Calu3 (cell line): Measurements from ENCODE around the gene ZNF773. TPM values are rescaled to one million over a fixed set of nuclear protein-coding genes. Genes with fewer than 3 reads are reported as not detected.
"Not testable (repeated sequence)": the region's sequence is repeated elsewhere in the genome, so short reads cannot be mapped to it uniquely, and the experiment has no call there.

Experiments used
- BruUV-seq: library from RNA; stranded (reverse); fragments of 400-500 nt; replicated peaks from 2 replicates; lab custom pipeline; 2021; lab: Mats Ljungman, UMichigan
- CTCF ChIA-PET: fragments of 300-600 bp; sonication (Branson Sonifier 250); formaldehyde crosslinking; loops from one replicate; lab custom pipeline; 2022; ENCODE audit warnings: antibody characterized with exemption; lab: Charles Lee
- DNase-seq: peaks from one replicate; pipeline ENCODE4 v3.0.0; 2022
- H3K27ac Mint-ChIP-seq: one replicate; pipeline ENCODE4 v1.8.0; 2022; ENCODE audit warnings: mixed read lengths; ENCODE audit not compliant: unreplicated experiment
- H3K27me3 Mint-ChIP-seq: one replicate; pipeline ENCODE4 v1.8.0; 2022; ENCODE audit warnings: mixed read lengths; ENCODE audit not compliant: unreplicated experiment
- H3K36me3 Mint-ChIP-seq: one replicate; pipeline ENCODE4 v1.8.0; 2022; ENCODE audit warnings: mild to moderate bottlenecking, moderate library complexity, mixed read lengths; ENCODE audit not compliant: insufficient read depth, unreplicated experiment
- H3K4me1 Mint-ChIP-seq: one replicate; pipeline ENCODE4 v1.8.0; 2022; ENCODE audit warnings: mild to moderate bottlenecking, low read depth, mixed read lengths; ENCODE audit not compliant: unreplicated experiment
- H3K4me3 Mint-ChIP-seq: one replicate; pipeline ENCODE4 v1.8.0; 2022; ENCODE audit warnings: mild to moderate bottlenecking, low read depth, moderate library complexity, mixed read lengths; ENCODE audit not compliant: unreplicated experiment
- H3K9me3 Mint-ChIP-seq: one replicate; pipeline ENCODE4 v1.8.0; 2022; ENCODE audit warnings: low read depth, mixed read lengths; ENCODE audit not compliant: unreplicated experiment
- intact Hi-C: fragments of 100-400 bp; cut with micrococcal nuclease; formaldehyde crosslinking; loops from one replicate; pipeline ENCODE4 v1.10.0; 2022; ENCODE audit not compliant: unreplicated experiment
- total RNA-seq: library from RNA; stranded (reverse); gene quantifications from 2 replicates; pipeline ENCODE4 v1.2.3, GENCODE V29; 2022
- TF ChIP-seq, protein P1 (sequence below): fragments of 200-600 bp; IDR thresholded peaks from one replicate; pipeline ENCODE4 v1.8.0; 2022; ENCODE audit warnings: antibody characterized with exemption; ENCODE audit not compliant: unreplicated experiment

Gene ZNF773
- total RNA-seq, 1 experiment from 2014 or later: 13.4 TPM

DNA sequence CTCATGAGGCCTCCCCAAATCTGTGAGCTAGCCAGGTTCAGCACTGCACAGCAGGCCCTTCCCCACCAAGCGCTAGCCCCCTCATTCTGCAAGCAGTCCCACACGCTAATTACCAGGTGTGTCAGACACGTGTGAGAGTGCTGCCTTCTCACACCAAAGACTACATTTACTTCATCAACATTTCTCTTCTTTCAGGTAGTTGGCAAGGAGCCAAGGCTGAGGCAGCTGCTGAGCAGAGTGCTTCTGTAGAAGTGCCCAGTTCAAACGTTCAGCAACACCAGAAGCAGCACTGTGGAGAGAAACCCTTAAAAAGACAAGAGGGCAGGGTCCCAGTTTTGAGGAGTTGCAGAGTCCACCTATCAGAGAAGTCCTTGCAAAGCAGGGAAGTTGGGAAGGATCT is 6.4 kb downstream of the ZNF773 start:
- no peak overlapping the region for H3K4me3 Mint-ChIP-seq
- H3K4me1 Mint-ChIP-seq: no peaks in the 10 kb centered on the region
- intact Hi-C loops: no loop called here
- H3K27ac Mint-ChIP-seq: peak overlapping the region; percentile 17
- CTCF ChIA-PET: no interaction called here
- no peak for DNase-seq
- H3K36me3 Mint-ChIP-seq: peaks cover 52% of the 10 kb centered on the region
- no peaks in the 10 kb centered on the region for H3K27me3 Mint-ChIP-seq
- H3K9me3 Mint-ChIP-seq: peaks cover 30% of the 10 kb centered on the region
- no TSS peak for BruUV-seq
- TF ChIP-seq, protein P1, sequence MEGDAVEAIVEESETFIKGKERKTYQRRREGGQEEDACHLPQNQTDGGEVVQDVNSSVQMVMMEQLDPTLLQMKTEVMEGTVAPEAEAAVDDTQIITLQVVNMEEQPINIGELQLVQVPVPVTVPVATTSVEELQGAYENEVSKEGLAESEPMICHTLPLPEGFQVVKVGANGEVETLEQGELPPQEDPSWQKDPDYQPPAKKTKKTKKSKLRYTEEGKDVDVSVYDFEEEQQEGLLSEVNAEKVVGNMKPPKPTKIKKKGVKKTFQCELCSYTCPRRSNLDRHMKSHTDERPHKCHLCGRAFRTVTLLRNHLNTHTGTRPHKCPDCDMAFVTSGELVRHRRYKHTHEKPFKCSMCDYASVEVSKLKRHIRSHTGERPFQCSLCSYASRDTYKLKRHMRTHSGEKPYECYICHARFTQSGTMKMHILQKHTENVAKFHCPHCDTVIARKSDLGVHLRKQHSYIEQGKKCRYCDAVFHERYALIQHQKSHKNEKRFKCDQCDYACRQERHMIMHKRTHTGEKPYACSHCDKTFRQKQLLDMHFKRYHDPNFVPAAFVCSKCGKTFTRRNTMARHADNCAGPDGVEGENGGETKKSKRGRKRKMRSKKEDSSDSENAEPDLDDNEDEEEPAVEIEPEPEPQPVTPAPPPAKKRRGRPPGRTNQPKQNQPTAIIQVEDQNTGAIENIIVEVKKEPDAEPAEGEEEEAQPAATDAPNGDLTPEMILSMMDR: no peak

DNA sequence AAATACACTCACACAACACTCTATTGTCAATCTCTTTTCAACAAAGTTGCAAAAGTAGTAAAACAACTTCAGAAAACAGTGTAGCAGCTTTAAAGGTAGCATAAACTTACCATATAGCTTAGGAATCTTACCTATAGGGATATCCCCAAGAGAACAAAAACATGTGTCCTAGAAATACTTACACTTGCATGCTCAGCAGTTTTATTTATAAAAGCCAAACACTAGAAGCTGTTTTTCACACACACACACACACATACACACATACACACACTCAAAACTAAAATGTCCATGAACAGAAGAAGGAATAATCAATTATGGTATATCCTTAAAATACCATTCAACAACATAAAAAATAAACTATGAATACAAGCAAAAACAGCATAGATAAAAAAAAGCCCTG is 11.7 kb downstream of the ZNF773 start:
- CTCF ChIA-PET: no interaction called here
- Mint-ChIP-seq H3K4me1 (no peaks in the 10 kb centered on the region), H3K36me3 (peaks cover 23% of the 10 kb centered on the region), H3K4me3 (no peak overlapping the region), H3K27me3 (no peaks in the 10 kb centered on the region), H3K27ac (no peak overlapping the region), H3K9me3 (peaks cover 21% of the 10 kb centered on the region)
- no TSS peak for BruUV-seq
- TF ChIP-seq, protein P1: no peak
- intact Hi-C loops: no loop called here
- no peak for DNase-seq

DNA sequence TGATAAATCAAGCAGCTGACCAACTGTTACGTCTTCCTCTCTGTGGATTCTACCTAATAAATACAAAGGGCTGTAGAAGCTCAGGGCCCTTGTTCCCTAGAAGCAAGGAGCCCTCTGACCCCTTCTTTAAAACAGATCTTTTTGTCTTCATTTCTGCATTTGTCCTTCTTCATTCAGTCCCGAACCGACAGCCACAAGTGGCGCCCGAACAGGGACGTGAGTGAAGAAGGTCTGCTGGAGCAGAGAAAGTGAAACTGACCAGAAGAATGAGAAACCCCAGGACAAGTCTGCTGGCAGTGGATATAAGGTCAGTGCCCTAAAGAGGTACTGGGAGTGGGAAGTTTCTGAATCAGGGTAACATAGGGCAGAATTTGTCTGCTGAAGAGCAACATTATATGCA is 13.1 kb downstream of the ZNF773 start:
- Mint-ChIP-seq H3K4me1 (no peaks in the 10 kb centered on the region), H3K27ac (no peak overlapping the region), H3K36me3 (peaks cover 10% of the 10 kb centered on the region), H3K4me3 (no peak overlapping the region), H3K27me3 (no peaks in the 10 kb centered on the region), H3K9me3 (peaks cover 21% of the 10 kb centered on the region)
- intact Hi-C loops: no loop called here
- BruUV-seq: no TSS peak
- DNase-seq: peak; percentile 22
- TF ChIP-seq, protein P1: no peak
- CTCF ChIA-PET: no interaction called here

DNA sequence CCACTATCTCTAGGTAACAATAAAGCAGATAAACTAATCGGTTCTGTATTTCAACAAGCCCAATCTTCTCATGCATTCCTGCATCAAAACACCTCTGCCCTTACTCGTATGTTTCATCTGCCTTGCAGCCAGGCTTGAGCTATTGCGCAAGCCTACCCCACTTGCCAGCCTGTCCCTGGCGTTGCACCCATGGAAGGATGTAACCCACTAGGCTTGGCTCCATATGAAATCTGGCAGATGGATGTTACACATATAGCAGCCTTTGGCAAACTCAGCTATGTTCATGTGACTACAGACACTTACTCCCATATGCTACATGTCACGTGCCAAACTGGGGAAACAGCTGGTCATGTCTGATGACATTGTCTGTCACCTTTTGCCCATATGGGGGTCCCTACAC is 15.5 kb downstream of the ZNF773 start:
- CTCF ChIA-PET: no interaction called here
- TF ChIP-seq, protein P1: no peak
- Mint-ChIP-seq H3K9me3 (peaks cover 16% of the 10 kb centered on the region), H3K27ac (no peak overlapping the region), H3K4me3 (no peak overlapping the region), H3K36me3 (no peaks in the 10 kb centered on the region), H3K4me1 (no peaks in the 10 kb centered on the region), H3K27me3 (no peaks in the 10 kb centered on the region)
- intact Hi-C loops: no loop called here
- DNase-seq: no peak
- no TSS peak for BruUV-seq

DNA sequence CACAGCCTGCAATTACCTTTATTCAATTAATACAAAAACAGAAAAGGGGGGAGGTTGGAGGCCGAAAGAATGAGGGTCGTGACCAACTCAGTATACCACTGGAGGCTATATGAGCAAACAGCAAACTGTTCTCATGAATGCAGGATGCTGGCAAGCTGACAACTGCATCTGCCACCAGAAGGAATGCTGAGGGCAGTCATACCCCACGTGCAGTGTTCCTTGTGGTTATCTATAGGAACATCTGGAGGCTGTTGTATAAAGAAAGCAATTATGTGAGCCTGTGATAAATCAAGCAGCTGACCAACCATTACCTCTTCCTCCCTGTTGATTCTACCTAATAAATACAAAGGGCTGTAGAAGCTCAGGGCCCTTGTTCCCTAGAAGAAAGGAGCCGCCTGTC is 18.3 kb downstream of the ZNF773 start:
- H3K4me3 Mint-ChIP-seq, CTCF ChIA-PET, intact Hi-C loops, BruUV-seq, H3K27ac Mint-ChIP-seq, H3K27me3 Mint-ChIP-seq, H3K36me3 Mint-ChIP-seq, DNase-seq, H3K4me1 Mint-ChIP-seq: not testable (repeated sequence)
- H3K9me3 Mint-ChIP-seq: peaks cover 17% of the 10 kb centered on the region
